ENCODE data around the gene WASF3. TPM values are rescaled to one million over a fixed set of nuclear protein-coding genes. Genes with fewer than 3 reads are reported as not detected.

The WASF3 gene
- total and polyA plus RNA-seq, 2 experiments from 2014 or later = 9.9 to 20.7 TPM

DNA sequence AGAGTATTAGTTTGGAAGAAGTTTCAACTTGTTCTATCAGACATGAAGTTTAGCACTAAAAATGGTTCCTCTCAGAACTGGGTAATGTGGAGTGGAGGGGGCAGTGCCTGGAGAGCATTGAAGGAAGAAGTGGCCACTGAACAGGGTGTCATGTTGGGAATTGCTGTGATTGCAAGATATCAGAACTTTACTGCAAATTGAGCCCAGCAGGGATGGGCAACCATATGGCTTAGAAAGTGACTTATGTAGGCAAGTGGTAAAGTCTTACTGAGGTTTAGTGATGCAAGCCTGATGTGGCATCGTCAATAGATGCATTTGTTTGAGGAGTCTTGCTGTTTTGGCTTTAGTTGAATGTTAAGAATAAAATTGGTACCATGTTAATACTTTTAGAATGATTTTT lies 31.7 kb downstream of the WASF3 start:
- Mint-ChIP-seq H3K36me3 (ENCODE audit: low read depth) (no peaks in the 10 kb centered on the region), H3K9me3 (no peaks in the 10 kb centered on the region), H3K27me3 (ENCODE audit: insufficient read depth, low read depth, poor library complexity) (peaks cover 6% of the 10 kb centered on the region), H3K27ac (no peak overlapping the region), H3K4me3 (no peak overlapping the region), H3K4me1 (peaks cover 47% of the 10 kb centered on the region)
- no peak overlapping the region for H3K4me3 ChIP-seq
- H3K9me2 ChIP-seq (ENCODE audit: insufficient read depth) = no peaks in the 10 kb centered on the region
- H3K36me3 ChIP-seq (ENCODE audit: insufficient read depth) = no peaks in the 10 kb centered on the region
- H2AFZ ChIP-seq = no peak overlapping the region
- peaks cover 63% of the 10 kb centered on the region for H3K79me2 ChIP-seq (replicated peaks; ENCODE audit: insufficient read depth)
- no peak overlapping the region for H3K27ac ChIP-seq (ENCODE audit: low read depth)
- ATAC-seq = no peak
- no peaks in the 10 kb centered on the region for H3K27me3 ChIP-seq (ENCODE audit: insufficient read depth)
- no peak for DNase-seq (ENCODE audit: low spot score)
- H4K20me1 ChIP-seq (replicated peaks; ENCODE audit: insufficient read depth) = peaks cover 3% of the 10 kb centered on the region
- TF ChIP-seq POLR2AphosphoS5 (IDR thresholded peaks at IDR 0.05; ENCODE audit: low read depth) = no peak
- no peak for TF ChIP-seq JUNB (IDR thresholded peaks at IDR 0.05; ENCODE audit: unreplicated experiment)
- TF ChIP-seq, protein P1, sequence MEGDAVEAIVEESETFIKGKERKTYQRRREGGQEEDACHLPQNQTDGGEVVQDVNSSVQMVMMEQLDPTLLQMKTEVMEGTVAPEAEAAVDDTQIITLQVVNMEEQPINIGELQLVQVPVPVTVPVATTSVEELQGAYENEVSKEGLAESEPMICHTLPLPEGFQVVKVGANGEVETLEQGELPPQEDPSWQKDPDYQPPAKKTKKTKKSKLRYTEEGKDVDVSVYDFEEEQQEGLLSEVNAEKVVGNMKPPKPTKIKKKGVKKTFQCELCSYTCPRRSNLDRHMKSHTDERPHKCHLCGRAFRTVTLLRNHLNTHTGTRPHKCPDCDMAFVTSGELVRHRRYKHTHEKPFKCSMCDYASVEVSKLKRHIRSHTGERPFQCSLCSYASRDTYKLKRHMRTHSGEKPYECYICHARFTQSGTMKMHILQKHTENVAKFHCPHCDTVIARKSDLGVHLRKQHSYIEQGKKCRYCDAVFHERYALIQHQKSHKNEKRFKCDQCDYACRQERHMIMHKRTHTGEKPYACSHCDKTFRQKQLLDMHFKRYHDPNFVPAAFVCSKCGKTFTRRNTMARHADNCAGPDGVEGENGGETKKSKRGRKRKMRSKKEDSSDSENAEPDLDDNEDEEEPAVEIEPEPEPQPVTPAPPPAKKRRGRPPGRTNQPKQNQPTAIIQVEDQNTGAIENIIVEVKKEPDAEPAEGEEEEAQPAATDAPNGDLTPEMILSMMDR (conservative IDR thresholded peaks at IDR 0.05; ENCODE audit: low read depth in 2 of 2) = no peak
- TF ChIP-seq ZNF114 (CRISPR knock-in tag; IDR thresholded peaks at IDR 0.05) = no peak
- TF ChIP-seq, protein P2, sequence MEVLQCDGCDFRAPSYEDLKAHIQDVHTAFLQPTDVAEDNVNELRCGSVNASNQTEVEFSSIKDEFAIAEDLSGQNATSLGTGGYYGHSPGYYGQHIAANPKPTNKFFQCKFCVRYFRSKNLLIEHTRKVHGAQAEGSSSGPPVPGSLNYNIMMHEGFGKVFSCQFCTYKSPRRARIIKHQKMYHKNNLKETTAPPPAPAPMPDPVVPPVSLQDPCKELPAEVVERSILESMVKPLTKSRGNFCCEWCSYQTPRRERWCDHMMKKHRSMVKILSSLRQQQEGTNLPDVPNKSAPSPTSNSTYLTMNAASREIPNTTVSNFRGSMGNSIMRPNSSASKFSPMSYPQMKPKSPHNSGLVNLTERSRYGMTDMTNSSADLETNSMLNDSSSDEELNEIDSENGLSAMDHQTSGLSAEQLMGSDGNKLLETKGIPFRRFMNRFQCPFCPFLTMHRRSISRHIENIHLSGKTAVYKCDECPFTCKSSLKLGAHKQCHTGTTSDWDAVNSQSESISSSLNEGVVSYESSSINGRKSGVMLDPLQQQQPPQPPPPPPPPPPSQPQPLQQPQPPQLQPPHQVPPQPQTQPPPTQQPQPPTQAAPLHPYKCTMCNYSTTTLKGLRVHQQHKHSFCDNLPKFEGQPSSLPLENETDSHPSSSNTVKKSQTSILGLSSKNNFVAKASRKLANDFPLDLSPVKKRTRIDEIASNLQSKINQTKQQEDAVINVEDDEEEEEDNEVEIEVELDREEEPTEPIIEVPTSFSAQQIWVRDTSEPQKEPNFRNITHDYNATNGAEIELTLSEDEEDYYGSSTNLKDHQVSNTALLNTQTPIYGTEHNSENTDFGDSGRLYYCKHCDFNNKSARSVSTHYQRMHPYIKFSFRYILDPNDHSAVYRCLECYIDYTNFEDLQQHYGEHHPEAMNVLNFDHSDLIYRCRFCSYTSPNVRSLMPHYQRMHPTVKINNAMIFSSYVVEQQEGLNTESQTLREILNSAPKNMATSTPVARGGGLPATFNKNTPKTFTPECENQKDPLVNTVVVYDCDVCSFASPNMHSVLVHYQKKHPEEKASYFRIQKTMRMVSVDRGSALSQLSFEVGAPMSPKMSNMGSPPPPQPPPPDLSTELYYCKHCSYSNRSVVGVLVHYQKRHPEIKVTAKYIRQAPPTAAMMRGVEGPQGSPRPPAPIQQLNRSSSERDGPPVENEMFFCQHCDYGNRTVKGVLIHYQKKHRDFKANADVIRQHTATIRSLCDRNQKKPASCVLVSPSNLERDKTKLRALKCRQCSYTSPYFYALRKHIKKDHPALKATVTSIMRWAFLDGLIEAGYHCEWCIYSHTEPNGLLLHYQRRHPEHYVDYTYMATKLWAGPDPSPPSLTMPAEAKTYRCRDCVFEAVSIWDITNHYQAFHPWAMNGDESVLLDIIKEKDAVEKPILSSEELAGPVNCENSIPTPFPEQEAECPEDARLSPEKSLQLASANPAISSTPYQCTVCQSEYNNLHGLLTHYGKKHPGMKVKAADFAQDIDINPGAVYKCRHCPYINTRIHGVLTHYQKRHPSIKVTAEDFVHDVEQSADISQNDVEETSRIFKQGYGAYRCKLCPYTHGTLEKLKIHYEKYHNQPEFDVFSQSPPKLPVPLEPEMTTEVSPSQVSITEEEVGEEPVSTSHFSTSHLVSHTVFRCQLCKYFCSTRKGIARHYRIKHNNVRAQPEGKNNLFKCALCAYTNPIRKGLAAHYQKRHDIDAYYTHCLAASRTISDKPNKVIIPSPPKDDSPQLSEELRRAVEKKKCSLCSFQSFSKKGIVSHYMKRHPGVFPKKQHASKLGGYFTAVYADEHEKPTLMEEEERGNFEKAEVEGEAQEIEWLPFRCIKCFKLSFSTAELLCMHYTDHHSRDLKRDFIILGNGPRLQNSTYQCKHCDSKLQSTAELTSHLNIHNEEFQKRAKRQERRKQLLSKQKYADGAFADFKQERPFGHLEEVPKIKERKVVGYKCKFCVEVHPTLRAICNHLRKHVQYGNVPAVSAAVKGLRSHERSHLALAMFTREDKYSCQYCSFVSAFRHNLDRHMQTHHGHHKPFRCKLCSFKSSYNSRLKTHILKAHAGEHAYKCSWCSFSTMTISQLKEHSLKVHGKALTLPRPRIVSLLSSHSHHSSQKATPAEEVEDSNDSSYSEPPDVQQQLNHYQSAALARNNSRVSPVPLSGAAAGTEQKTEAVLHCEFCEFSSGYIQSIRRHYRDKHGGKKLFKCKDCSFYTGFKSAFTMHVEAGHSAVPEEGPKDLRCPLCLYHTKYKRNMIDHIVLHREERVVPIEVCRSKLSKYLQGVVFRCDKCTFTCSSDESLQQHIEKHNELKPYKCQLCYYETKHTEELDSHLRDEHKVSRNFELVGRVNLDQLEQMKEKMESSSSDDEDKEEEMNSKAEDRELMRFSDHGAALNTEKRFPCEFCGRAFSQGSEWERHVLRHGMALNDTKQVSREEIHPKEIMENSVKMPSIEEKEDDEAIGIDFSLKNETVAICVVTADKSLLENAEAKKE (CRISPR knock-in tag; IDR thresholded peaks at IDR 0.05) = no peak
- no peak for TF ChIP-seq EZH2phosphoT487 (IDR thresholded peaks at IDR 0.05; ENCODE audit: unreplicated experiment)
- TF ChIP-seq, protein P3, sequence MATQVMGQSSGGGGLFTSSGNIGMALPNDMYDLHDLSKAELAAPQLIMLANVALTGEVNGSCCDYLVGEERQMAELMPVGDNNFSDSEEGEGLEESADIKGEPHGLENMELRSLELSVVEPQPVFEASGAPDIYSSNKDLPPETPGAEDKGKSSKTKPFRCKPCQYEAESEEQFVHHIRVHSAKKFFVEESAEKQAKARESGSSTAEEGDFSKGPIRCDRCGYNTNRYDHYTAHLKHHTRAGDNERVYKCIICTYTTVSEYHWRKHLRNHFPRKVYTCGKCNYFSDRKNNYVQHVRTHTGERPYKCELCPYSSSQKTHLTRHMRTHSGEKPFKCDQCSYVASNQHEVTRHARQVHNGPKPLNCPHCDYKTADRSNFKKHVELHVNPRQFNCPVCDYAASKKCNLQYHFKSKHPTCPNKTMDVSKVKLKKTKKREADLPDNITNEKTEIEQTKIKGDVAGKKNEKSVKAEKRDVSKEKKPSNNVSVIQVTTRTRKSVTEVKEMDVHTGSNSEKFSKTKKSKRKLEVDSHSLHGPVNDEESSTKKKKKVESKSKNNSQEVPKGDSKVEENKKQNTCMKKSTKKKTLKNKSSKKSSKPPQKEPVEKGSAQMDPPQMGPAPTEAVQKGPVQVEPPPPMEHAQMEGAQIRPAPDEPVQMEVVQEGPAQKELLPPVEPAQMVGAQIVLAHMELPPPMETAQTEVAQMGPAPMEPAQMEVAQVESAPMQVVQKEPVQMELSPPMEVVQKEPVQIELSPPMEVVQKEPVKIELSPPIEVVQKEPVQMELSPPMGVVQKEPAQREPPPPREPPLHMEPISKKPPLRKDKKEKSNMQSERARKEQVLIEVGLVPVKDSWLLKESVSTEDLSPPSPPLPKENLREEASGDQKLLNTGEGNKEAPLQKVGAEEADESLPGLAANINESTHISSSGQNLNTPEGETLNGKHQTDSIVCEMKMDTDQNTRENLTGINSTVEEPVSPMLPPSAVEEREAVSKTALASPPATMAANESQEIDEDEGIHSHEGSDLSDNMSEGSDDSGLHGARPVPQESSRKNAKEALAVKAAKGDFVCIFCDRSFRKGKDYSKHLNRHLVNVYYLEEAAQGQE (IDR thresholded peaks at IDR 0.05; ENCODE audit: unreplicated experiment) = no peak
- TF ChIP-seq, protein P4, sequence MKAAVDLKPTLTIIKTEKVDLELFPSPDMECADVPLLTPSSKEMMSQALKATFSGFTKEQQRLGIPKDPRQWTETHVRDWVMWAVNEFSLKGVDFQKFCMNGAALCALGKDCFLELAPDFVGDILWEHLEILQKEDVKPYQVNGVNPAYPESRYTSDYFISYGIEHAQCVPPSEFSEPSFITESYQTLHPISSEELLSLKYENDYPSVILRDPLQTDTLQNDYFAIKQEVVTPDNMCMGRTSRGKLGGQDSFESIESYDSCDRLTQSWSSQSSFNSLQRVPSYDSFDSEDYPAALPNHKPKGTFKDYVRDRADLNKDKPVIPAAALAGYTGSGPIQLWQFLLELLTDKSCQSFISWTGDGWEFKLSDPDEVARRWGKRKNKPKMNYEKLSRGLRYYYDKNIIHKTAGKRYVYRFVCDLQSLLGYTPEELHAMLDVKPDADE (IDR thresholded peaks at IDR 0.05) = no peak
- TF ChIP-seq EZH2 (IDR thresholded peaks at IDR 0.05; ENCODE audit: low read depth, unreplicated experiment) = no peak
- H3F3A ChIP-seq (replicated peaks; ENCODE audit: low read depth) = no peaks in the 10 kb centered on the region
- no peak overlapping the region for H3K4me2 ChIP-seq
- H3K4me1 ChIP-seq (ENCODE audit: insufficient read depth) = peaks cover 15% of the 10 kb centered on the region

Data from GM23338 (cell line).